Endothelial cell of umbilical vein (primary cell): Measurements from ENCODE around the gene HMCES. TPM values are rescaled to one million over a fixed set of nuclear protein-coding genes. Genes with fewer than 3 reads are reported as not detected.

ENCODE experiments used
- BruUV-seq: library from RNA; stranded (reverse); fragments of 400-500 nt; replicated peaks from 2 replicates; lab custom pipeline; 2021; lab: Mats Ljungman, UMichigan
- CTCF ChIA-PET: fragments of 300-600, 350-600 bp; sonication (Branson Sonifier 250); formaldehyde crosslinking; loops from one replicate; lab custom pipeline; 2021; ENCODE audit warnings: antibody characterized with exemption, inconsistent platforms; lab: Charles Lee
- POLR2A ChIA-PET: fragments of 300-600, 350-600 bp; sonication (Branson Sonifier 250); formaldehyde crosslinking; loops from one replicate; lab custom pipeline; 2021; ENCODE audit warnings: antibody characterized with exemption, inconsistent platforms; lab: Charles Lee
- DNase-seq: peaks from one replicate; pipeline ENCODE4 v3.0.0-alpha.2; 2011; ENCODE audit warnings: low read depth, low spot score
- FAIRE-seq: peaks from 2 replicates; lab custom pipeline; 2011; peaks lifted over from hg19 to GRCh38; lab: Jason Lieb, UNC
- H2AFZ ChIP-seq: 2 replicates; pipeline ENCODE4 v1.6.0; 2012; ENCODE audit warnings: low read depth, low read length, control low read depth, inconsistent platforms
- H3K27ac ChIP-seq: 2 replicates; pipeline ENCODE4 v1.5.1; 2011; ENCODE audit warnings: low read depth, mild to moderate bottlenecking, control low read depth, low read length, moderate library complexity; ENCODE audit not compliant: insufficient read depth
- H3K27me3 ChIP-seq, 2 experiments: 2 replicates each; pipeline versions ENCODE4 v1.6.0 to v1.6.1; 2011; ENCODE audit warnings: low read length in 2 of 2, mixed read lengths in 1 of 2; ENCODE audit not compliant: control insufficient read depth in 2 of 2, insufficient read depth in 2 of 2
- H3K36me3 ChIP-seq, 2 experiments: 2 replicates in 1 of 2; 3 replicates in 1 of 2; pipeline ENCODE4 v1.5.1; 2011; ENCODE audit warnings: low read length in 2 of 2, mild to moderate bottlenecking in 1 of 2, moderate library complexity in 1 of 2; ENCODE audit not compliant: control insufficient read depth in 2 of 2, insufficient read depth in 2 of 2; ENCODE audit errors: extremely low read depth in 1 of 2
- H3K4me1 ChIP-seq: 3 replicates; pipeline ENCODE4 v1.5.1; 2011; ENCODE audit warnings: mild to moderate bottlenecking, low read length; ENCODE audit not compliant: control insufficient read depth, insufficient read depth; ENCODE audit errors: extremely low read depth
- H3K4me2 ChIP-seq: 2 replicates; pipeline ENCODE4 v1.6.1; 2011; ENCODE audit warnings: low read length, control low read depth, mixed read lengths; ENCODE audit not compliant: insufficient read depth
- H3K4me3 ChIP-seq, 3 experiments: fragments of 200-600 bp in 1 of 3; sonication (generic), shearing (Covaris generic) in 1 of 3; replicated peaks in 1 of 3; 2 replicates each; pipeline ENCODE4 v1.5.1; 2011 to 2016; ENCODE audit warnings: control low read depth in 3 of 3, low read length in 3 of 3, mild to moderate bottlenecking in 2 of 3, inconsistent platforms in 1 of 3, low read depth in 1 of 3, moderate library complexity in 1 of 3; ENCODE audit not compliant: insufficient read depth in 1 of 3
- H3K79me2 ChIP-seq: 2 replicates; pipeline ENCODE4 v1.6.0; 2012; ENCODE audit warnings: low read length, inconsistent platforms; ENCODE audit not compliant: control insufficient read depth, insufficient read depth
- H3K9ac ChIP-seq: replicated peaks from 2 replicates; pipeline ENCODE3; 2011; ENCODE audit warnings: low read length, control low read depth; ENCODE audit not compliant: insufficient read depth; ENCODE audit errors: extremely low read depth
- H3K9me1 ChIP-seq: replicated peaks from 3 replicates; pipeline ENCODE4 v1.6.0; 2011; ENCODE audit warnings: mild to moderate bottlenecking, low read length; ENCODE audit not compliant: control insufficient read depth, insufficient read depth; ENCODE audit errors: extremely low read depth
- H3K9me3 ChIP-seq: replicated peaks from 2 replicates; pipeline ENCODE4 v1.5.1; 2012; ENCODE audit warnings: low read length, inconsistent platforms; ENCODE audit not compliant: control insufficient read depth, insufficient read depth
- H4K20me1 ChIP-seq: replicated peaks from 2 replicates; pipeline ENCODE3; 2011; ENCODE audit warnings: mild to moderate bottlenecking, low read length; ENCODE audit not compliant: control insufficient read depth, insufficient read depth; ENCODE audit errors: extremely low read depth
- EZH2 ChIP-seq: IDR thresholded peaks from 2 replicates; pipeline ENCODE4 v1.6.1; 2012; ENCODE audit warnings: borderline replicate concordance, low read depth, mild to moderate bottlenecking, moderate library complexity, low read length, inconsistent platforms; ENCODE audit not compliant: severe bottlenecking
- FOS ChIP-seq: IDR thresholded peaks from 2 replicates; pipeline ENCODE4 v1.6.1; 2011; ENCODE audit warnings: mild to moderate bottlenecking, low read length, moderate library complexity, borderline replicate concordance; ENCODE audit not compliant: insufficient read depth
- GATA2 ChIP-seq: IDR thresholded peaks from 2 replicates; pipeline ENCODE4 v1.7.0; 2011; ENCODE audit warnings: low read depth, mild to moderate bottlenecking, moderate library complexity, mixed read lengths, low read length; ENCODE audit not compliant: insufficient read length, insufficient read depth
- JUN ChIP-seq: IDR thresholded peaks from 2 replicates; pipeline ENCODE4 v1.6.1; 2011; ENCODE audit warnings: borderline replicate concordance, low read depth; ENCODE audit not compliant: insufficient read length, insufficient read depth
- MYC ChIP-seq: IDR thresholded peaks from one replicate; pipeline ENCODE4 v1.6.1; 2011; ENCODE audit warnings: mild to moderate bottlenecking, low read depth, low read length
- POLR2A ChIP-seq: IDR thresholded peaks from 2 replicates; pipeline ENCODE4 v1.6.1; 2012; ENCODE audit warnings: low read depth, mild to moderate bottlenecking, control low read depth, low read length
- POLR2AphosphoS5 ChIP-seq: IDR thresholded peaks from 2 replicates; pipeline ENCODE4 v1.6.1; 2012; ENCODE audit warnings: low read depth, mild to moderate bottlenecking, control low read depth, low read length, moderate library complexity; ENCODE audit not compliant: insufficient read depth
- dilution Hi-C: fragments of 300-500 bp; cut with MboI; formaldehyde crosslinking; loops from one replicate; pipeline ENCODE4 v1.15.0; 2019; ENCODE audit warnings: low sequenced_read_pairs; ENCODE audit not compliant: extremely low pct_ligation_motif_present
- intact Hi-C: fragments of 100-400 bp; cut with micrococcal nuclease; formaldehyde crosslinking; loops from one replicate; pipeline ENCODE4 v1.10.0; 2022
- polyA plus RNA-seq, 4 experiments: library from polyadenylated mRNA; depleted of rRNA in 3 of 4; stranded (reverse) in 3 of 4; unstranded in 1 of 4; fragments of >200 nt; gene quantifications; 2 replicates each; pipeline versions ENCODE4 v1.2.1 to v1.2.3, GENCODE V29; 2011 to 2012; ENCODE audit warnings: missing spikeins in 1 of 4
- total RNA-seq: library from RNA; stranded (reverse); gene quantifications from 2 replicates; pipeline ENCODE4 v1.2.3, GENCODE V29; 2021
- TF ChIP-seq, protein P1 (sequence below): IDR thresholded peaks from 2 replicates; pipeline ENCODE4 v1.6.1; 2011; ENCODE audit not compliant: insufficient read depth, insufficient read length
- TF ChIP-seq, protein P2 (sequence below), 2 donors: IDR thresholded peaks; 1 replicate in 1 of 2; 2 replicates in 1 of 2; pipeline ENCODE4 v1.5.1; 2011; ENCODE audit warnings: low read length in 2 of 2, mild to moderate bottlenecking in 2 of 2, moderate library complexity in 2 of 2, control low read depth in 1 of 2, inconsistent platforms in 1 of 2, low read depth in 1 of 2; ENCODE audit not compliant: insufficient read depth in 1 of 2; ENCODE audit errors: extremely low read depth in 1 of 2

HMCES gene
- total and polyA plus RNA-seq, 2 donors (not counting 3 experiments of a cell fraction or from before 2014, with no cell fraction given) = 30.6 to 40.8 TPM

DNA sequence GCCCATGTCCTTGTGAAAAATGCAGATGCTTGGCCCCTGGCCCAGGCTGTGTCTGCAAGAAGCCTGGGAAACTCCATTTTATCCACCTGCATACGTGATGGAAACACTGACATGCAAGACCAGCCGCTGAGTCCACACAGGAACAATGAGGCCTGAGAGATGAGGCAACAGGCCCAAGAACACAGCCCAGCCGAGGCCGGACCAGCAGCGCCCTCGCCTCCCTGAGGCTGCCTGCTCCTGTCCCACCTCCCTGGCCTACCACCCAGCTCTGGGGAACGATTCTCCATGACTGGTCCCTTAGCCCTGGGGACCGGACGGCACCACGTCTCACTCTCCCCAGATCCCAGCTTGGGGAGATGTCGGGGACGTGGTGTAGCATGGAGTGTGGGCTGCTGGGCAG is 47.5 kb downstream of the HMCES start:
- dilution Hi-C loops = no loop called here
- Histone ChIP-seq H3K79me2 (no peaks in the 10 kb centered on the region), H3K36me3 (no peaks in the 10 kb centered on the region), H4K20me1 (no peaks in the 10 kb centered on the region), H3K4me2 (no peak overlapping the region), H3K9me1 (no peaks in the 10 kb centered on the region), H3K4me3 (no peak overlapping the region), H2AFZ (no peak overlapping the region), H3K9ac (no peak overlapping the region), H3K9me3 (no peaks in the 10 kb centered on the region), H3K27ac (no peak overlapping the region), H3K4me1 (no peaks in the 10 kb centered on the region), H3K27me3 (no peaks in the 10 kb centered on the region)
- BruUV-seq = no TSS peak
- ChIA-PET POLR2A (interaction anchor here (1.9 kb wide), 1 partner anchor 10 kb away, joined by 11 read pairs; a partner anchor contains a TSS), CTCF (interaction anchor here (1.0 to 1.3 kb wide), 2 partner anchors 10 to 57 kb away, joined by 3 to 14 read pairs; a partner anchor contains a TSS)
- no peak for TF ChIP-seq FOS
- no peak for TF ChIP-seq POLR2A
- TF ChIP-seq MYC = no peak
- no peak for TF ChIP-seq POLR2AphosphoS5
- DNase-seq = no peak
- FAIRE-seq = no peak
- intact Hi-C loops = no loop called here

DNA sequence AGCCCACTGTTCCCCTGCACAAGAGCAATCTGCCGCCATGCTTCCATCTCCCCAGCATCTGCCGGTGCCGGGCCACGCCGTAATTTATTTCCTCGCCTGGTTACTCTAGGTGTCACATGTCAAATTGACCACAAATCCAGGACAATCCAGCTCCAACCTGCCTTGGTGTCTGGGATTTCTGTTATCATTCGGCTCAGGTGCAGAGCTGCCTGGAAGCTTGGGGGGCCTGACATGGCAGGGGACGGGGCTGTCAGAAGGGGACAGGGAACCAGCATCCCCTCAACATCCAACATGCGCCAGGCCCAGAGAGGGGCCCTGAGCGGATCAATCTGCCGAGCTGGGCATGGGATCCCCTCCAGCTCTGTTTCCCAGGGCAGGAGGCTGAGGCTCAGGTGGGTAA is 47.9 kb downstream of the HMCES start:
- Histone ChIP-seq H3K4me3 (no peak overlapping the region), H2AFZ (no peak overlapping the region), H3K27me3 (no peaks in the 10 kb centered on the region), H3K4me2 (no peak overlapping the region), H3K9ac (no peak overlapping the region), H3K36me3 (no peaks in the 10 kb centered on the region), H3K4me1 (no peaks in the 10 kb centered on the region), H3K9me3 (no peaks in the 10 kb centered on the region), H3K27ac (no peak overlapping the region), H4K20me1 (no peaks in the 10 kb centered on the region), H3K79me2 (no peaks in the 10 kb centered on the region), H3K9me1 (no peaks in the 10 kb centered on the region)
- DNase-seq = no peak
- POLR2A ChIA-PET = interaction anchor here (1.9 kb wide), 1 partner anchor 10 kb away, joined by 11 read pairs; a partner anchor contains a TSS
- no TSS peak for BruUV-seq
- dilution Hi-C loops = no loop called here
- FAIRE-seq = no peak
- intact Hi-C loops = no loop called here
- TF ChIP-seq MYC = no peak
- no peak for TF ChIP-seq GATA2
- TF ChIP-seq JUN = no peak
- TF ChIP-seq POLR2A = no peak
- TF ChIP-seq FOS = no peak
- TF ChIP-seq EZH2 = no peak
- TF ChIP-seq, protein P1, sequence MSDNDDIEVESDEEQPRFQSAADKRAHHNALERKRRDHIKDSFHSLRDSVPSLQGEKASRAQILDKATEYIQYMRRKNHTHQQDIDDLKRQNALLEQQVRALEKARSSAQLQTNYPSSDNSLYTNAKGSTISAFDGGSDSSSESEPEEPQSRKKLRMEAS = no peak
- no peak for TF ChIP-seq POLR2AphosphoS5
- TF ChIP-seq, protein P2, sequence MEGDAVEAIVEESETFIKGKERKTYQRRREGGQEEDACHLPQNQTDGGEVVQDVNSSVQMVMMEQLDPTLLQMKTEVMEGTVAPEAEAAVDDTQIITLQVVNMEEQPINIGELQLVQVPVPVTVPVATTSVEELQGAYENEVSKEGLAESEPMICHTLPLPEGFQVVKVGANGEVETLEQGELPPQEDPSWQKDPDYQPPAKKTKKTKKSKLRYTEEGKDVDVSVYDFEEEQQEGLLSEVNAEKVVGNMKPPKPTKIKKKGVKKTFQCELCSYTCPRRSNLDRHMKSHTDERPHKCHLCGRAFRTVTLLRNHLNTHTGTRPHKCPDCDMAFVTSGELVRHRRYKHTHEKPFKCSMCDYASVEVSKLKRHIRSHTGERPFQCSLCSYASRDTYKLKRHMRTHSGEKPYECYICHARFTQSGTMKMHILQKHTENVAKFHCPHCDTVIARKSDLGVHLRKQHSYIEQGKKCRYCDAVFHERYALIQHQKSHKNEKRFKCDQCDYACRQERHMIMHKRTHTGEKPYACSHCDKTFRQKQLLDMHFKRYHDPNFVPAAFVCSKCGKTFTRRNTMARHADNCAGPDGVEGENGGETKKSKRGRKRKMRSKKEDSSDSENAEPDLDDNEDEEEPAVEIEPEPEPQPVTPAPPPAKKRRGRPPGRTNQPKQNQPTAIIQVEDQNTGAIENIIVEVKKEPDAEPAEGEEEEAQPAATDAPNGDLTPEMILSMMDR (IDR thresholded peaks at IDR 0.05; ENCODE audit: extremely low read depth in 1 of 2, insufficient read depth in 1 of 2, low read depth in 1 of 2, low read length in 2 of 2) = no peak
- CTCF ChIA-PET = interaction anchor here (1.0 to 1.3 kb wide), 2 partner anchors 10 to 57 kb away, joined by 3 to 14 read pairs; a partner anchor contains a TSS
